HK-2 (cell line): Measurements from ENCODE around the gene APOA1.

Source experiments
- DNase-seq: peaks from one replicate; pipeline ENCODE4 v3.0.0-alpha.2; 2018; ENCODE audit not compliant: unreplicated experiment

The APOA1 gene

DNA sequence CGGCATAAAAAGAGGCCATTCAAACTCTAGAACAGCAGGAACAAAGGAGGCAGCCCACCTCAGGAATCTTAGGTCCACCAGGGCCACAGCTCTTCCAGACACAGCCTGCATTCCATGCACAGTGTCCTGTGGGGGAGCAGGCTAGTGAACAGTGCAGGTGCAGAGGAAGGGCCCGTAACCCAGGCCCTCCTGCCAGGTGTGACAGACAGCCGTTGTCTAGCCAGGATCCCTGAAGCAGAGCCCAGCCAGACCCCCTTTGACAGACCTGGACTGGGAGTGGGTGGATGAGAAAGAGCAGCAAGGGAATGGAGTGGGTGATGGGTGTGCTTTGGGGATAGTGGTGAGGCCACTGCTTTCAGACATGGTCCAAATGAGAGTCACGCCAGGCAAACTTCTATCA lies 48.4 kb downstream of the APOA1 start:
- DNase-seq = no peak

DNA sequence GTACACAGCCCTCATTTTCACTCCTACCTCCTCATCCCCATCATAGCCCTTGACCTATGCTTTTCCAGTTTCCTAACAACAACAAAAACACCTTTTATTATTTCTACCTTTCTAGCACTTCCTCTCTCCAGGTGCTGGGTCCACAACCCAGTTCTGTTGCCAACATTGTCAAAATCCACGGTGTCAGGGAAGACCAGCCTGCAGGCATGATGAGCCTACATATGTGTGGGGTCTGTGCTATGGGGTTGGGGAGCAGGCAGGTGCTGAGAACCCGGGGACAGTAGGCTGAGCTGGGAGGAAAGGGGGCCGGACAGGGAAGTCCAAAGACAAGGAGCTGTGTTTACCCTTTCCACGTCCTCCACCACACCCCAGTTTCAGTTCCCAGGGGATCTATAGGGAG lies 48.9 kb downstream of the APOA1 start:
- DNase-seq = no peak

DNA sequence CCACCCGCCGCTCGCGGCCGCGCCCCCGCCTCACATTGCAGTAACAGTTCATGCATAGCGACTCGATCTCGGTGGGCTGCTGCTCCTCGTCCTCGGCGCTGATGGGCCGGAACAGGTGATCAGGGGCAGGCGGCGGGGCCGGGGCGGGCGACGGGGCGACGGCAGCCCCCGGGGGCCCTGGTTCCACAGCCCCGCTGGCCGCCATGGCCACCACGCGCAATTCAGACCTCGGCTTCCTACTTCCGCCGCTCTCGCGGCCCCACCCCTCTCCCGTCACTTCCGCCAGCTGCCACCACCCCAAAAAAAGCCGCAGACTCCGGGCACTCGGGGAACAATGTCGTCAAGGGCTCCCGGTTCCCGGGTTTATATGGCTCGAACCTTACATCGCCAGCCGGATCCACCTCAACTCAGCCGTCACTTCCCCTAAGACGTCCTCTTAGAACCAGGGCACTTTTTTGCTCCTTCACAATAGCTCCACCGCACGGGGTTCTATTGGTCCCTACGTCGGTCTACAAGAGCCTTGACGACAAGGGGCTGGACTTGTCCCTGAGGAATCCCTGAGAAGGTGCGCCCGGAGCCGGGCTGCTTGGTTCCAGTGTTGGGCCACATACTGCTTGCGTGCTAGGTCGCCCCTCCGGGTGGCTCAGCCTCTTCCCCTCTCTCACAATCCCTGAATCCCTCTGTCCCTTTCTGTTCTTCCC lies 49.5 kb downstream of the APOA1 start, which contains the start of gene ZPR1:
Gene ZPR1, minus strand, starts transcription at position 238 of the 701 bp plus-strand sequence. Its CDS starts 33 bp downstream, at position 205.
- DNase-seq = peak; percentile 63

DNA sequence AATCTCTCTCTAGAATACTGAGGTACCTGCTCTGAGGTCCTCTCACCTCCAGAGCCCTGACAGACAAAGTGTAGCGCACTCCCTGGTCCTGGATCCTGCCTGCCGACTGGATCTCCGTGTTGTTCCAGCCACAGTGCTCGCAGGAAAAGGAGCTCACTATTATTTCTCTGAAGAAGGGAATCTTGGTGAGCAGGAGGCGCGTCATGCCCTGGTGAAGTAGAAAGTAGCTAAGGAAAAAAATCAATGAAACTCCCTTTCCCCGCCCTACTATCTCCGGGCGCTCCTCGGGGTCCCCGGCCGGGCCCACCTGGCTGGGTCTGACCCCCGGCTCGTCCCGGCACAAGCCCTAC lies 50.0 kb downstream of the APOA1 start:
- no peak for DNase-seq

DNA sequence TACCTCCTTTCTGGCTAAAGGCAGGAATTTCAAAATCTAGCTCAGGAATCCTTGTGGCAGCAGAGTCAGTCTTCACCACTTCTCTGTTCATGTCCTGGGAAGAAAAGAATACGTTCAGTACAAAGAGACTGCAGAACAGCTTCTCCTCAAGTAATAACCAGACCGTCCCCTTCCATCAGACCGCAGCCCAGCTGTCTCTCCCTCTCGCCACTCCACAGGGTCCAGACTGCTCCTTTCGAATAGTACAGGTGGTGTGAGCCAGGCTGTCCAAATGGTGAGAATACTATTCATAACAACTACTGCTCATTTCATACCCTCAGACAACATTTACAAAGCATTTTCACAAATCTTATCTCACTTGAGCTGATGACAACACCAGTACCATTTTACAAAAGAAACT lies 50.5 kb downstream of the APOA1 start:
- DNase-seq = no peak

DNA sequence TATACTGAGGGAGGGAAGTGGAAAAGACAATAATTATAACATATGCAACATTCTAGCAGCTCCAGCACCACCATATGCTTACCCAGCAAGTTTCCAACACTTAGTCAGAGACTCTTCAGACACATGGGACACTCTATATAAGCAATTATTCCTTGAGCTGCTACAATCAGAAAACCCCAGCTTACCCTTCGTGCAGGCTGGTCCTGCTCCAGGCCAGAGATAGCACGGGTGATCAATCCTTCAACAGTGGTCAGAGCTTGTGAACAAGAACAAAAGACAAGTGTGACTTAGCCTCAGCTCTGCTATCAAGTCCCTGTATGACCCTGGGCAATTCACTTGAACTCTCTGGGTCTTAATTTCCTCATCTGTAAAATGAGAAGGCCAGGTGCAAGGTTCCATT lies 51.1 kb downstream of the APOA1 start:
- DNase-seq = no peak
